HG03342 (cell line): ENCODE data around the gene SEMA3B.
A peak's percentile ranks its signal among the peaks of the same experiment; 100 is the strongest.
"Not testable (repeated sequence)": the region's sequence is repeated elsewhere in the genome, so short reads cannot be mapped to it uniquely, and the experiment has no call there.

ENCODE experiments used
- ATAC-seq: cut with Tn5 transposase; IDR thresholded peaks from one replicate; pipeline ENCODE4 v1.9.1; 2021; ENCODE audit warnings: mild to moderate bottlenecking, moderate library complexity; ENCODE audit not compliant: unreplicated experiment

Gene SEMA3B

DNA sequence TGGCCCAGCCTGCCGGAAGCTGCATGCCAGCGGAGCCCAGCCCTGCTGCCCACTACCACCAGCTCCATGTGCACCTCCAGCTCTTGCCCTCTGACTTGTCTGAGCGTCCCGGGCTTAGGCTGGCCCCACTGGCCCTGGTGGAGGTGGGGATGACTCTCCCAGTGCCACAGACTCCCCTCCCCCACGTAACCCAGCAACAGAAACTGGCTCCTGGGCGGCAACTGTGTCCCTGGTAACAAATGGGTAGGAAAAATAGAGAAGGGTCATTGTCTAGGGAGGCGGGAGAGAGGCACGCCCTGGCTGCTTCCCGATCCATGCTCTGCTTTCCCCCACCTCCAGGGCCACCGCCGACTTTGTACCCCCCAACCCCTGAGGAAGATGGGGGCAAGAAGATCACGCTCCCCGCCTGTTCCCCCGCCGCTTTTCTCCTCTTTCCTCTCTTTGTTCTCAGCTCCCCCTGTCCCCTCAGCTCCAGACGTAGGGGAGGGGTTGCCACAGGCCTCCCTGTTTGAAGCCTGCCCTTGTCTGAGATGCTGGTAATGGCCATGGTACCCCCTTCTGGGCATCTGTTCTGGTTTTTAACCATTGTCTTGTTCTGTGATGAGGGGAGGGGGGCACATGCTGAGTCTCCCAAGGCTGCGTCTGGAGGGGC lies 10.8 kb upstream of the SEMA3B start:
- ATAC-seq = no peak

DNA sequence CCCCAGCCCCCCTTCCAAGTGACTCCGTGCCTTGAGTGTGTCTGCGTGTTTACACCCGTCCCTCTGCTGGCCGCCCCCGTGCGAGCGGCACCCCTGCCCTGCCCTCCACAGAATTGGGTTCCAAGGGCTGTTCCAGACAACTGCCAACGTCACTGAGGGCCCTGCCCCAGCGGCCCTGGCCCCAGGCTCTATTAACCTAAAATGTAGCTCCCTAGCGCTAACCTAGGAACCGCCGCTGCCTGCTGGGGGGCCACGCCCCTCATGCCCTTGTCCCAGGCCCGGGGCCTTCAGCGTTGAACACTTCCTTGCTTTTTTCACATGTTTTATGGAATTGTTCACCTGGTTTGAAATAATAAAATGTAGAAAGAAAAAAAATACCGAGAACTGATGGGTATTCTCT lies 10.0 kb upstream of the SEMA3B start:
- ATAC-seq = no peak

GRCh38 chr3:50259432-50260026 lies 9.4 kb upstream of the SEMA3B start:
- peak; percentile 15 for ATAC-seq

GRCh38 chr3:50260027-50260941 lies 8.7 kb upstream of the SEMA3B start:
- peak; percentile 86 for ATAC-seq

- ATAC-seq = no peak
These were observed 8.0 kb upstream of the SEMA3B start for GRCh38 chr3:50260942-50261441.

GRCh38 chr3:50261505-50261904 lies 7.4 kb upstream of the SEMA3B start:
- ATAC-seq = no peak

DNA sequence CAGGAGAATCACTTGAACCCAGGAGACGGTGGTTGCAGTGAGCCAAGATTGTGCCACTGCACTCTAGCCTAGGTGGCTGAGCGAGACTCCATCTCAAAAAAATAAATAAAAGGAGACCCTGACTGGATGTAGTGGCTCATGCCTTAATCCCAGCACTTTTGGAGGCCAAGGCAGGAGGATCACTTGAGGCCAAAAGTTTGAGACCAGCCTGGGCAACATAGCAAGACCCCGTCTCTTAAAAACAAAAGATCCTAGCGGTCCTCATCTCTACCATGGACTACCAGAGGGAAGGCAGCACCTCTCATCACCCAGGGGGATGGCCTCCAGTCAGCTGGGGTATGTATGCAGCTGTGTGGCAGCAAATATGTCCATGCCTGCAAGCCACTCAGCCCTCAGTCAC lies 6.7 kb upstream of the SEMA3B start:
- not testable (repeated sequence) for ATAC-seq

GRCh38 chr3:50262778-50263177 lies 6.2 kb upstream of the SEMA3B start:
- no peak for ATAC-seq

DNA sequence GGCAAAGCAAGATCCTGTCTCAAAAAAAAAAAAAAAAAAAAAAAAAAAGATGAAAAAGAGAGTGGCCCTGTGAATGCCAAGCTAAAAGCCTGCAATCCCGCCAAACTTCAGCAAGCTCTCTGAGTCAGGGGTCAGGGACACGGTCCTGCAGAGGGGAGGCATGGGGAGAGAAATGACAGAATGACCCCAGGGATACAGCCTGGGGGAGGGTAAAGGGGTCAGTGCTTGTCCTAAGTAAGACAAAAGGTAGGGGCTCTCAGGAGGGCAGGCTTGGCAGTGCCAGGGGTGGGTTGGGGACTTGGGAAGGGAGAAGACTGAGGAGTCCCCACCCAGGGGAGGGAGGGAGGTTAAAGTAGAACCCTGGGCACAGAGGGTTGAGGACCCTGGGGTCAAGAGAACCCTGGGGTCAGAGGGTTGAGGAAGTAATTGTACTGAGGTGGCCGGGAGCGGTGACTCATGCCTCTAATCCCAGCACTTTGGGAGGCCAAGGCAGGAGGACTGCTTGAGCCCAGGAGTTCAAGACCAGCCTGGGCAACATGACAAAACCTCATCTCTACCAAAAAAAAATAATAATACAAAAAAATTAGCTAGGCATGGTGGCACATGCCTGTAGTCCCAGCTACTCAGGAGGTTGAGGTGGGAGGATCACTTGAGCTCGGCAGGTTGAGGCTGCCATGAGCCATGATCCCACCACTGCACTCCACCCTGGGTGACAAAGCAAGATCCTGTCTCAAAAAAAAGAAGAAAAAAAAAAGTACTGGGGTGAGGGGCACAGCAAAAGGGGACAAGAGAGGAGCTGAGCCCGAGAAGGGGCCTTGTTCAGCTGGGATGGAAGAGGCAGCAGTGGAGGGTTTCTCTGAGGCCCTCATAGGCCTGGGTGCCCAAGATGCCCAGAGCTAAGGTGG lies 5.2 kb upstream of the SEMA3B start:
- no peak for ATAC-seq

DNA sequence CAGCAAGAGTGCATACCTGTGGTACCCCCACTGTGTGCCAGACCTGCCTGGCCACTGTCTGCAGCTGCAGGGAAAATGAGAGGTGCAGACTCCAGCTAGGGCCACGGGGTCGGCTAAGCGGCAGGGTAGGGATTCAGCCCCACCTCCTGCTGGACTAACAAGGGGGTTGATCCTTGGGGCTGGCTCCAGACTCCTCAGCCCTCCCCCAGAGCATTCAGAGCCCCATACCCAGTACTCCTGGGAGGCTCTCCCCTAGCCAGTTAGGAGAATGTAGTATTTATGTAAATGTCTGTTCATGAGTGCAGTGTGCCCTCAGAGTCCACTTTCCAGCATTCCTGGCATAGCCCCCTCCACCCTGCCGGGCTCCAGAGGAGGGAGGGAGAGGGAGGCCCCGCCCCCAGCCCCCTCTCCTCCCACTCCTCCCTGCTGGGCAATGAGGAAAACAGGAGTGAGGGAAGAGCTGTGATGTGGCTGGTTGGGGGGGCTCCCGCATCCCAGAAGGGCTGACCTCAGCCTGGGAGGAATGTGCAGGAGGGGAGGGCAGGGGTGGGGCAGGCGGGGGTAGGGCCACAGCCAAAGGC lies 4.5 kb upstream of the SEMA3B start:
- no peak for ATAC-seq

DNA sequence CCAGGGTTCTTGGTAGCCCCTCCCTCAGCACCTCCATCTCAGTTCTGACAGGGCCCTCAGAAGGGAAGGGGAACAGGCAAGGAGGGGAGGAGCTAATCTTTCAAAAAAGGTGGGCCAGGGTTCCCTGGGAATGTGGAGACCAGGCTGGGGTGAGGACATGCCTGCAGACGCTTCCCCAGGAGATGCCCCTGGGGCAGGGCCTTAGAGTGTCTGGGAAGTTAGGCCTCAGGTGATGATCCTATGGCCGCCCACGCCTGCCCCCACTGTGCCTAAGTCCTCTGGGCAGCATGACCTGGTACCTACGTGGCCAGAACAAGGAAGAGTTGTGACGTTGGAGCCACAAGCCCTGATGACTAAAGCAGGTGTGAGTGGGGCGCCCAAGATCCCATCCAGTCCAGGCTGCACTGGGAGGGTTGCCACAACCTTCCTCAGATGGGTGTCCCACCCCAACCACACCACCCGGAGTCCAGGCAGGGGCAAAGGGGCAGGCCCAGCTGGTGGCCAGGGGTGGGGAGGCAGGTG lies 3.9 kb upstream of the SEMA3B start:
- no peak for ATAC-seq

- ATAC-seq = no peak
These were observed 3.4 kb upstream of the SEMA3B start for GRCh38 chr3:50265571-50265970.

- no peak for ATAC-seq
These were observed 2.9 kb upstream of the SEMA3B start for GRCh38 chr3:50266017-50266416.

DNA sequence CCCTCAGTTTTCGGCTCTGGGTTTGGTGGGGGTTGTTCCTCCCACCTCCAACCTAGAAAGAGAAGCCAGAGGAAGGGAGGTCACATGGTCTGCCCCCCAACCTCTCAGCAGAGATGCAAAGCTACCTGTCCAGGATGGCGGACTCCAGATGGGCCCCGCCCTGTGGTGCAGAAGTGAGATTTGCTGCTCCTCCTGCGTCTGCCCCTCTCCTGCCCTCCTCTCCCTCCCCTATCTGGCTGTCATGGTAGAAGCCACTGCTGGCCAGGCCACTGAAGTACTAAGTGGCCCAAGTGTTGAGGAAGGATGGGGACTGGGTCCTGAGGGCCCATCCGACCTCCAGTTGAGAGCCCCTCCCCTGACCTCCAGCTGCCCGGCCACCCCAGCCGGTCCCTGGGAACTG lies 2.1 kb upstream of the SEMA3B start:
- ATAC-seq = no peak

GRCh38 chr3:50267280-50267913 lies 1.6 kb upstream of the SEMA3B start:
- ATAC-seq = no peak

GRCh38 chr3:50268276-50268675 lies 671 bp upstream of the SEMA3B start:
- ATAC-seq = no peak

- no peak for ATAC-seq
These were observed 513 bp downstream of the SEMA3B start for GRCh38 chr3:50269460-50269859.

GRCh38 chr3:50269977-50270413 lies 1.0 kb downstream of the SEMA3B start:
- ATAC-seq = no peak

GRCh38 chr3:50270422-50271224 lies 1.7 kb downstream of the SEMA3B start:
- no peak for ATAC-seq
